8988T (cell line): ENCODE data around the gene TMEM219.
A peak's percentile ranks its signal among the peaks of the same experiment; 100 is the strongest.
"Not testable (repeated sequence)": the region's sequence is repeated elsewhere in the genome, so short reads cannot be mapped to it uniquely, and the experiment has no call there.

ENCODE experiments used
- DNase-seq: peaks from one replicate; pipeline ENCODE4 v3.0.0; 2011

TMEM219 gene

GRCh38 chr16:29951625-29952365, 10.1 kb upstream of the TMEM219 start:
- DNase-seq: no peak

- no peak for DNase-seq
Observed at GRCh38 chr16:29958756-29959155, 3.1 kb upstream of the TMEM219 start.

- DNase-seq: no peak
Observed at GRCh38 chr16:29959293-29959692, 2.6 kb upstream of the TMEM219 start.

GRCh38 chr16:29959821-29960220, 2.1 kb upstream of the TMEM219 start:
- not testable (repeated sequence) for DNase-seq

DNA sequence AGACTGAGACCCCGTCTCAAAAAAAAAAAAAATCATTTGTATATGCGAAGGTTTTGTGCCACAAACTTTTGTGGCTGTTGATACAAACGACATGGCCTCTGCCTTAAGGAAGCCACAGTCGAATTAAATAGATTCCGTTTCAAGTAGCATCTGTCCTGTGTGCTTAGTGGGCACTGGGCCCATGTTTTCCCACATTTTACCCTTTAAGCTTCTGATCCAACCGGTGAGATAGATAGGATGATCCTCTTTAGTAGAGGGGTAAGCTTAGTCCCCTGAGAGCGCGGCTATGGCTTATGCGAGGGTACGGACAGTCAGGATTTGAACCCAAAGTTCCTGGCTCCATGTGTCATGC, 776 bp upstream of the TMEM219 start:
- DNase-seq: no peak

- no peak for DNase-seq
Observed at GRCh38 chr16:29962344-29962994, 590 bp downstream of the TMEM219 start.

DNA sequence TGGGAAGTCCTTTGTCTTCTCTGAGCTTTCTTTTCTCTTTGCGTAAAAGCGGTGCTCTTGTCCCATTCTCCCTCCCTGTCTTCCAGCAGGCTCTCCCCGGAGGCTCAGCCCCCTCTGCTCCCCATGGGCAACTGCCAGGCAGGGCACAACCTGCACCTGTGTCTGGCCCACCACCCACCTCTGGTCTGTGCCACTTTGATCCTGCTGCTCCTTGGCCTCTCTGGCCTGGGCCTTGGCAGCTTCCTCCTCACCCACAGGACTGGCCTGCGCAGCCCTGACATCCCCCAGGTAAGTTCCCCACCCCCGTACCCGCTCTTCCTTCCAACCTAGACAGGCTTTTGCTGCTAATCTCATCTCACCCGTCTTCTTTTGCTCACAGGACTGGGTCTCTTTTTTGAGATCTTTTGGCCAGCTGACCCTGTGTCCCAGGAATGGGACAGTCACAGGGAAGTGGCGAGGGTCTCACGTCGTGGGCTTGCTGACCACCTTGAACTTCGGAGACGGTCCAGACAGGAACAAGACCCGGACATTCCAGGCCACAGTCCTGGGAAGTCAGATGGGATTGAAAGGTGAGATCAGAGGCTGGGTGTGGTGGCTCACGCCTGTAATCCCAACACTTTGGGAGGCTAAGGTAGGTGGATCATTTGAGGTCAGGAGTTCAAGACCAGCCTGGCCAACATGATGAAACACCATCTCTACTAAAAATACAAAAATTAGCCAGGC, 1.3 kb downstream of the TMEM219 start:
- DNase-seq: no peak

DNA sequence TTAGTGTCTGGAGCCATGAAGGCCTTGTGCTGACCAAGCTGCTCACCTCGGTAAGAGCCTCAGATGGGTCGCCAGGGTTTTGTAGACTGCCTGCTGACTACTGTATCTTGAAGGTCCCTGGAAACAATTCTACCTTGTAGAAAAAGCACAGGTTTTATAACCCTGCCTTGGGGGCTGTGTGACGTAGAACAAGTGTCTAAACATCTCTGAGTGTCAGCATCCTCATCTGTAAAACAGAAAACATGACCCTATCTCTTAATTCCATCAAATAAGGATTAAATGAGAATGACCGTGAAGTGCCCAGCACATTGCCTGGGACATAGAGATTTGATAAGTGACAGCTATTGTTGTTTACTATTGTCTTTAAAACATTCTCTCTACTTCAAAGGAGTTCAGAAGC, 6.3 kb downstream of the TMEM219 start:
- DNase-seq: no peak

DNA sequence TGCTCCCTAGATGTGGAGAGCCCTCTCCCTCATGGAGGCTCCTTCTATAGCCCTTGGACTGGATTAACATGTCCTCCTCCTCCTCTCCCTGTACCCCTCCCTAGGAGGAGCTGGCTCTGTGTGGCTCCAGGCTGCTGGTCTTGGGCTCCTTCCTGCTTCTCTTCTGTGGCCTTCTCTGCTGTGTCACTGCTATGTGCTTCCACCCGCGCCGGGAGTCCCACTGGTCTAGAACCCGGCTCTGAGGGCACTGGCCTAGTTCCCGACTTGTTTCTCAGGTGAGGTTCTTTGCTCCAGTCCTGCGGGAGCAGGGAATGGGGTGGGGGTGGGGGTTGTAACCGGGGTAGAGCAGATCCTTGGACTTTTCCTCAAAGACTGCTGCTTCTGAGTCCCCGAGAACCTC, 9.4 kb downstream of the TMEM219 start:
- no peak for DNase-seq

- no peak for DNase-seq
Observed at GRCh38 chr16:29972500-29972899, 10.6 kb downstream of the TMEM219 start.

DNA sequence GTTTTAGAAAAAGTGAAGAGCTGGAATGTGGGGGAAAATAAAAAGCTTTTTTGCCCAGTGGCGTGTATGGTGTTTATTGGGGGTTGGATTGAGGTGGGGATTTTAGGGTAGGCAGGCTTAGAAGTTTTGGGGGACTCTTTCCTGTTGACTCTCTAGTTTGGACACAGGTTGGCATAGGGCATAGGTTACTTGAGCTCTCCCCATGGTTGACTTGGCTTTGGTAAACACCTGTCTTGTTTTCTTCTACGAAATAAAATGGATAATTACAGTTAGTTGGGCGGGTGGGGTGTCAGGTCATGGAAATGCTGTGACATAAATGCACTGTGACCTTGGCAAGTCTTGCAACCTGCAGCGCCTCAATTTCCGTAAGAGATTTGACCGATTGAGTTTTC, 11.1 kb downstream of the TMEM219 start:
- no peak for DNase-seq

DNA sequence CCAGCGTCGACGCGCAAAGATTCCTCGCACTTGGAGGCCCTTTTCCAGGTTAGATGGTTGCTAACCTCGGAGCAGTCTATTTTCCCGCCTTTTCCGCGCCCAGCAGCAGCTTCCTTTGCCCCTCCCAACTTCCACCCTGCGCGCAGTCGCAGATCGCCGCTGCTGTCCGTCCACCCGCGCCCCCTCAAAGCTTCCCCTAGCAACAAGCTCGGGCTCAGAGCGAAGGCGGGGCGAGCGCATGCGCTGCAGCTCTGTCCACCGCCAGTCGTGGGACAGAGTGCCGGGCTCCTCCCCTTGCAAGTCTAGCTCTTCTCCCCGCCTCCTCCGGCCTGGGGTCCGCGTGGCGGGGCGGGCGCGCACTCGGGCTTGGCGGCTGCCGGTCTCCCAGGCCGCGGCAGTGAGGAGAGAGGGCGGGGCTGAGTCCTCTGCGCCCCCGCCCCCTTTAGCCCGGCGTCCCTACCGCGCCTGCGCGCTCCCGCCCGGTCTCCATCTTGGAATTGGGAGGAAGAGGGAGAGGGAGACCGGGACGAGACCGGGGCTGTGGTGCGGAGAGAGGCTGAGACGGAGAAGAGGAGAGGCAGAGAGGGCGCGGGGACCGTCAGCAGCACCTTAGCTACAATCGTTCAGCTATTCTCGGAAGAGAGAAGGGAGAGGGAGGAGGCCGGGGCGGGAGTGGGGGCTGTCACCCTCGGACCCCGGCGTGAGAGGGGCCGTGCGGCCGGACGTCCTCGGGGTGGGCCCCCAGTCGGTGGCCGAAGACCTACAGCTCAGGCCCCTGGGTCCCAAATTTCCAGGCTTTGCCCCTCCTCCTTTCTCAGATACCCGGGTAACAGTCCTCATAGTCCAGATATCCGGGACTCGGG, 11.7 kb downstream of the TMEM219 start, which contains the start of gene TAOK2:
Gene TAOK2 (plus strand): TSS at position 485 of the 863 bp plus-strand sequence. CDS start 3,905 bp downstream, outside the sequence.
- DNase-seq: peak; percentile 92

DNA sequence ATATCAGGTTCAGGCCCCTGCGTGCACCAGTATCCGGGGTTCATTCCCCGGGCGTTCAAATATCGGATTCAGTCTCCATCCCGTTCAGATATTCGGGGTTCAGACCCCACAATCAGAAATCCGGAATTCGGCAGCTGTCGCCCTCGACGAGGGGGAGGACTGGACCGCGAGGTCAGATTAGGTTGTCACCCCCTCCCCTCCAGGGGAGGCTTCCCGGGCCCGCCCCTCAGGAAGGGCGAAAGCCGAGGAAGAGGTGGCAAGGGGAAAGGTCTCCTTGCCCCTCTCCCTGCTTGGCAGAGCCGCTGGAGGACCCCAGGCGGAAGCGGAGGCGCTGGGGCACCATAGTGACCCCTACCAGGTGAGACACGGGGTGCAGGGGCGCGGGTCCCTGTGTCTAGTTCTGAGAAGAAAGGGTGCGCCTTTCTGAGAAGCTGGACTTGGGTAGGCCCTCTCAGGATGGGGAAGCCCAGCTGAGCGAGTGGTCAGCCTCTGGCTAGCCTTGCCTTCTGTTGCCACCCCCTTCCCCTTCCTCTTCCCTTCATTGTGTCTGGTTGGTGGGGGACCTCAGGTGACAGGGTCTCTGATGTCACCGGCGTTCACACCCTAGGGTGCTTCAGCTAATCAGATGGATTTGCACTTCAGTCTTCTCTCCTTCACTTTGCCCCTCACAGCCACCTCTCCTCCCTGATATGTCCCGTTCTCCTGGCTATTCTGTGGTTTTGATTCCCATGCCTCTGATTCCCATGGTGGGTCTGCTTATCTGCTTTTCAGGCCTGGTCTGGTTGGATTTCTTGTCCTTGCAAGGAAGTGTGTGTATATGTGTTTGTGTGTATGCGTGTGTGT, 12.6 kb downstream of the TMEM219 start:
- DNase-seq: no peak

- DNase-seq: no peak
Observed at GRCh38 chr16:29975134-29975538, 13.3 kb downstream of the TMEM219 start.

DNA sequence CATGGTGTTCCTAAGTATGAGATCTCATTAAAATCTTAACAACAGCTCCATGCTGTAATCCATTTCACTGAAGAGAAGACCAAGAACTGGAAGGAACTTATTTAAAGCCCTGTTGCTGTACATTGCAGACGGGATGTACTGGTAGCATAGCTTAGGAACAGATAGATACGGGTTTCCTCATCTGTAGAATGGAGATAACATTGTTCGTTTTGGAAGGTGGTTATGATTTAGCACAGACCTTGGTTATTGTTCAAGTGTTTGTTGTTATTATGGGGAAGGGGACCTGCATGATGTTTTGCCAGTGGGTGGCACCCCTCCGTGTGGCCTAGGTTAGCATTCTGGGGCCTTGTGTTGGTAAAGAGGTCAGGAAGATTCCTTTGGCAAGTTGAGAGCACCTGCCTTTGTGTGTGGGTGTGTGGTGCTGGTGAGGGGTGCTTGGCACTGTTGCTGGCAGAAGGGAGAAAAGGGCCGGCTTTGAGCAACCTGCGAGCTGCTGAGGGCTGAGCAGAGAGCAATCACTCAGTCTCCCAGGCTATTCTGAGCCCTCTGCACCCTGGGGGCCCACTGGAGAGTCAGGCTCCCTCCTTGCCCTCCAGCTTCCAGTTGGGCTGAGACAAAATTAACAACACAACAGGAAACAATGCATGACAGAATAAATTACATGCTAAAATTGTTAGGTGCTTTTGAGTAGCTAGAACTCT, 14.1 kb downstream of the TMEM219 start:
- no peak for DNase-seq

DNA sequence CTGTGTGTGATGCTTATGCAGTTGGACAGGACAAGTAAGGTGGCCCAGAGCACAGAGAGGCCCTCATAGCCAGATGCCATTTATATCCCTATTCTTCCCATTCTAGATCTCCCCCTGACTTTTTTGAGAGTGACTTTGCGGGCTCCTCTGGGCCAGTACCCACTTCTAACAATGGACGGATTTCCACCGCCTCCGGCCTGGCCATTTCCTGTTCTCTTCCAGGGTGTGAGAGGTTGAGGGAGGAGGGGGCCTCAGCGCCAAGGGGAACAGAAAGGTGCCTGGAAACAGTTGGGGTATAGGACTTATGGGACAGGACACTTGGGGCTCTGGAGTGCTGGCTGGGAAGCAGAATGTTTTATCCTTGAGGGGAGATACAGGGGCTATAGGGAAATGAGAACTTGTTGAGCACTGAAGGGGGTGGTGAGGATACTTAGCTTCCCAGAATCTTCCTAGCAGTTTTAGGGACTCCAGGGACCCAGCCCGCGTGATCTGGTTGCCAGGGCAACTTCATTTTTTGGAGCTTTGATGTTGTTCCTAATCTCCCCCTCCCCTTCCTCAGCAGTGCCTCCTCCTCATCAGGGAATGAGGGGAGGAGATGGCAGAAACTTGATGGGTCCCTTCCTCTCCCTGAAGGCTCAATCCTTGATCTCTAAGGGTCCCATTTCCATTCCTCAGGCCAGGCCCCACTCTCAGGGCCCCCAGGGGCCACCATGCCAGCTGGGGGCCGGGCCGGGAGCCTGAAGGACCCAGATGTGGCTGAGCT, 15.4 kb downstream of the TMEM219 start:
- DNase-seq: no peak

DNA sequence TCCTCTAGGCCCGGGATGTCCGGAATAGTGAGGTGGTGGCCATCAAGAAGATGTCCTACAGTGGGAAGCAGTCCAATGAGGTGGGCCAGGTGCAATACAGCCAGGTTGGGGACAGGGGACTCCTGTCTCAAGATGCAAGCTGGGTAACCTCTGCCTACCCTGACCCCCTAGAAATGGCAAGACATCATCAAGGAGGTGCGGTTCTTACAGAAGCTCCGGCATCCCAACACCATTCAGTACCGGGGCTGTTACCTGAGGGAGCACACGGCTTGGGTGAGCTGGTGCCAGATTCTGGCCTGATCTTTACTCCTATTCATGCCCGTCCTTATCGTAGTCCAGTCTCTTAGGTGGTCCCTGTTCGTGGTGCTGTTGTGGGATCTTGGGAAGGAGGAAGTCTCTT, 16.2 kb downstream of the TMEM219 start:
- no peak for DNase-seq

- no peak for DNase-seq
Observed at GRCh38 chr16:29978564-29979270, 16.8 kb downstream of the TMEM219 start.

DNA sequence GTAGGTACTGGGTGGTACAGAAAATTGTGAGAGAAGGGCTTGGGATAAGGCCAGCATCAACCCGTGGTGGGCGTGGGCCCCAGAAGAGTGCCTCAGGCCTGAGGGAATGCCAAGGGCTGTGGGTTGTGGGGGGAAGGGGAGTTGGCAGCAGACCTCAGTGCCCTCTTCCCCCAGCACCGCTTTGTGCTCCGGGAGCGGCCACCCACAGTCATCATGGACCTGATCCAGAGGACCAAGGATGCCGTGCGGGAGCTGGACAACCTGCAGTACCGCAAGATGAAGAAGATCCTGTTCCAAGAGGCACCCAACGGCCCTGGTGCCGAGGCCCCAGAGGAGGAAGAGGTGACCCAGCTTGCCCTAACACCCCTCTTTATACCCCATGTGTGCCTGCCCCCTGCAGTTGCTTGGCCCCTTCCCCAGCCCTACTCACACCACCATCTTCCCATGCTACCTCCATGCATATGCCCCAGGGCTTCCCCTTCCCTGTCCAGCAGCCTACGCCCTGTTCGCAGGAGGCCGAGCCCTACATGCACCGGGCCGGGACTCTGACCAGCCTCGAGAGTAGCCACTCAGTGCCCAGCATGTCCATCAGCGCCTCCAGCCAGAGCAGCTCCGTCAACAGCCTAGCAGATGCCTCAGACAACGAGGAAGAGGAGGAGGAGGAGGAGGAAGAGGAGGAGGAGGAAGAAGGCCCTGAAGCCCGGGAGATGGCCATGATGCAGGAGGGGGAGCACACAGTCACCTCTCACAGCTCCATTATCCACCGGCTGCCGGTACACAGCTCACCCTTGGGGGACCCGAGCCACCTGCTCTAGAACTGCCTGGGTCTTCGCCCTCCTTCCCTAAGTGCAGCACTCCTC, 20.9 kb downstream of the TMEM219 start:
- no peak for DNase-seq
